Measurements from ENCODE around the gene GGCT.

DNA sequence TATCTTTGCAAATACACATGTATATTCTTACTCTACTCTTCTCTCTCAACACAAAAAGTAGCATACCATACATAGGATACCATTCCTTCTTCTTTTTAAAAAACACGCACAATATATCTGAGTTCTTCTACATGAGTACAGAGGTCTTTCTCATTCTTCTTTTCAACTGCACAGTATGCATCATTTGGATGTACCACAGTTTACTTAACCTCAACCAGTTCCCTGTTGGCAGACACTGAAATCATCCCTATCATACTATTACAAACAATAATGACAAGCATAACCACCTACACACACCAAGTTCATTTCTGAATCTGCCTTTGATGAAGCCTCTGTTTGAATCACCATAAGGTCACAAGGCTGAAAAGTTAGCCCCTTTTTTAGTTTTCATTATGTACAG, 25.7 kb upstream of the GGCT start:
- TF ChIP-seq POLR2A (IDR thresholded peaks at IDR 0.05; ENCODE audit: extremely low read depth, insufficient read length) (no peak), MYC (IDR thresholded peaks at IDR 0.05; ENCODE audit: low read depth, low read length) (no peak)
- TF ChIP-seq, protein P1, sequence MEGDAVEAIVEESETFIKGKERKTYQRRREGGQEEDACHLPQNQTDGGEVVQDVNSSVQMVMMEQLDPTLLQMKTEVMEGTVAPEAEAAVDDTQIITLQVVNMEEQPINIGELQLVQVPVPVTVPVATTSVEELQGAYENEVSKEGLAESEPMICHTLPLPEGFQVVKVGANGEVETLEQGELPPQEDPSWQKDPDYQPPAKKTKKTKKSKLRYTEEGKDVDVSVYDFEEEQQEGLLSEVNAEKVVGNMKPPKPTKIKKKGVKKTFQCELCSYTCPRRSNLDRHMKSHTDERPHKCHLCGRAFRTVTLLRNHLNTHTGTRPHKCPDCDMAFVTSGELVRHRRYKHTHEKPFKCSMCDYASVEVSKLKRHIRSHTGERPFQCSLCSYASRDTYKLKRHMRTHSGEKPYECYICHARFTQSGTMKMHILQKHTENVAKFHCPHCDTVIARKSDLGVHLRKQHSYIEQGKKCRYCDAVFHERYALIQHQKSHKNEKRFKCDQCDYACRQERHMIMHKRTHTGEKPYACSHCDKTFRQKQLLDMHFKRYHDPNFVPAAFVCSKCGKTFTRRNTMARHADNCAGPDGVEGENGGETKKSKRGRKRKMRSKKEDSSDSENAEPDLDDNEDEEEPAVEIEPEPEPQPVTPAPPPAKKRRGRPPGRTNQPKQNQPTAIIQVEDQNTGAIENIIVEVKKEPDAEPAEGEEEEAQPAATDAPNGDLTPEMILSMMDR (IDR thresholded peaks at IDR 0.05; ENCODE audit: low read depth, low read length) = no peak
- TF ChIP-seq, protein P2, sequence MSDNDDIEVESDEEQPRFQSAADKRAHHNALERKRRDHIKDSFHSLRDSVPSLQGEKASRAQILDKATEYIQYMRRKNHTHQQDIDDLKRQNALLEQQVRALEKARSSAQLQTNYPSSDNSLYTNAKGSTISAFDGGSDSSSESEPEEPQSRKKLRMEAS (IDR thresholded peaks at IDR 0.05; ENCODE audit: low read depth, low read length) = no peak
